Measurements from ENCODE around the gene PDHA2.
"Not testable (repeated sequence)": the region's sequence is repeated elsewhere in the genome, so short reads cannot be mapped to it uniquely, and the experiment has no call there.

PDHA2 gene

GRCh38 chr4:95839891-95840290, at the start of gene PDHA2:
Gene PDHA2, plus strand, starts transcription at chr4:95840093. Its CDS starts 58 bp downstream, at chr4:95840151.
- no peak for FAIRE-seq

GRCh38 chr4:95798003-95798402, 41.9 kb upstream of the PDHA2 start:
- no peak for FAIRE-seq

- no peak for FAIRE-seq
Observed at GRCh38 chr4:95798727-95799126, 41.2 kb upstream of the PDHA2 start.

GRCh38 chr4:95821867-95822266, 18.0 kb upstream of the PDHA2 start:
- no peak for FAIRE-seq

GRCh38 chr4:95825546-95825945, 14.3 kb upstream of the PDHA2 start:
- no peak for FAIRE-seq

- no peak for FAIRE-seq
Observed at GRCh38 chr4:95830651-95831050, 9.2 kb upstream of the PDHA2 start.

- no peak for FAIRE-seq
Observed at GRCh38 chr4:95831166-95831565, 8.7 kb upstream of the PDHA2 start.

- no peak for FAIRE-seq
Observed at GRCh38 chr4:95833711-95834194, 6.1 kb upstream of the PDHA2 start.

GRCh38 chr4:95835672-95836071, 4.2 kb upstream of the PDHA2 start:
- FAIRE-seq, result no peak

GRCh38 chr4:95838192-95838591, 1.7 kb upstream of the PDHA2 start:
- no peak for FAIRE-seq

- FAIRE-seq, result no peak
Observed at GRCh38 chr4:95847908-95848460, 8.1 kb downstream of the PDHA2 start.

GRCh38 chr4:95850161-95850560, 10.3 kb downstream of the PDHA2 start:
- no peak for FAIRE-seq

GRCh38 chr4:95857761-95858160, 17.9 kb downstream of the PDHA2 start:
- no peak for FAIRE-seq

GRCh38 chr4:95867919-95868318, 28.0 kb downstream of the PDHA2 start:
- peak; percentile 6 for FAIRE-seq

GRCh38 chr4:95869414-95869813, 29.5 kb downstream of the PDHA2 start:
- FAIRE-seq, result not testable (repeated sequence)

- no peak for FAIRE-seq
Observed at GRCh38 chr4:95869961-95870500, 30.1 kb downstream of the PDHA2 start.

- FAIRE-seq, result no peak
Observed at GRCh38 chr4:95877636-95878035, 37.7 kb downstream of the PDHA2 start.

GRCh38 chr4:95887551-95887950, 47.7 kb downstream of the PDHA2 start:
- no peak for FAIRE-seq

- no peak for FAIRE-seq
Observed at GRCh38 chr4:95889662-95890061, 49.8 kb downstream of the PDHA2 start.

All from A204.1 (cell line).